ENCODE data around the gene COL12A1. TPM values are rescaled to one million over a fixed set of nuclear protein-coding genes. Genes with fewer than 3 reads are reported as not detected.

The COL12A1 gene
- total and polyA plus RNA-seq, 9 of the 15 experiments (the other 6 are each of a cell fraction or from before 2014, with no cell fraction given): 0.11 TPM; not detected in 8

- Histone ChIP-seq H3K4me3 (no peak overlapping the region), H3K27ac (ENCODE audit: extremely low read depth, low read depth, low read length) (no peak overlapping the region), H3K4me2 (ENCODE audit: insufficient read depth, low read length) (no peak overlapping the region), H3K9ac (ENCODE audit: insufficient read depth in 1 of 2, low read depth in 2 of 2, low read length in 2 of 2) (no peak overlapping the region), H3K9me1 (ENCODE audit: control insufficient read depth, insufficient read depth, low read length) (no peaks in the 10 kb centered on the region), H2AFZ (ENCODE audit: low read depth, low read length) (no peak overlapping the region), H4K20me1 (replicated peaks; ENCODE audit: control insufficient read depth, insufficient read depth, low read length) (no peaks in the 10 kb centered on the region), H3K79me2 (ENCODE audit: control insufficient read depth, insufficient read depth, low read length) (no peaks in the 10 kb centered on the region), H3K27me3 (ENCODE audit: control insufficient read depth in 2 of 2, insufficient read depth in 2 of 2, low read length in 2 of 2) (no peaks in the 10 kb centered on the region), H3K9me3 (replicated peaks; ENCODE audit: control insufficient read depth, insufficient read depth, low read depth, low read length) (no peaks in the 10 kb centered on the region), H3K36me3 (ENCODE audit: control insufficient read depth, insufficient read depth, low read length) (no peaks in the 10 kb centered on the region), H3K4me1 (replicated peaks in 1 of 2; ENCODE audit: control insufficient read depth in 2 of 2, insufficient read depth in 2 of 2, low read length in 2 of 2) (no peaks in the 10 kb centered on the region)
- intact Hi-C loops (cut with micrococcal nuclease): no loop called here
- WGBS (ENCODE audit: insufficient coverage, low coverage, missing lambda C conversion rate): 28% methylated on average over 10 of the region's 10 CpGs
- CTCF ChIA-PET (ENCODE audit: low intra/inter-chr PET ratio): interaction anchor here (0.6 kb wide), 2 partner anchors 296 to 1492 kb away, joined by 3 read pairs; no protein-coding TSS in a partner anchor
- FAIRE-seq (peak; percentile 76), ATAC-seq (peak; percentile 91), DNase-seq (ENCODE audit: extremely low read depth in 1 of 4, low spot score in 3 of 4) (peak; percentile 41 to 57 (median 55))
- no TSS peak for BruUV-seq (replicated peaks)
- POLR2A ChIA-PET: no interaction called here
- in situ Hi-C loops (cut with MboI): no loop called here
- TF ChIP-seq ZNF589 (CRISPR knock-in tag; IDR thresholded peaks at IDR 0.05; ENCODE audit: low read depth): no peak
- TF ChIP-seq TEAD4 (IDR thresholded peaks at IDR 0.05; ENCODE audit: low read length): peak; percentile 22; the same call in 1 of the 2 replicates
- TF ChIP-seq TEAD4 (CRISPR knock-in tag; IDR thresholded peaks at IDR 0.05; ENCODE audit: borderline replicate concordance): no peak
- peak; percentile 58 to 68 for TF ChIP-seq RAD21 (CRISPR knock-in tag; conservative IDR thresholded peaks at IDR 0.05 in 1 of 2, IDR thresholded peaks at IDR 0.05 in 1 of 2)
- TF ChIP-seq ZNF165 (CRISPR knock-in tag; IDR thresholded peaks at IDR 0.05; ENCODE audit: borderline replicate concordance): no peak
- peak; percentile 50 to 68 (median 58); a peak in 5 of 6 replicates for TF ChIP-seq CTCF (IDR thresholded peaks at IDR 0.05 in 2 of 3, conservative IDR thresholded peaks at IDR 0.05 in 1 of 3; ENCODE audit: insufficient read depth in 2 of 3, low read depth in 1 of 3, low read length in 3 of 3)
- TF ChIP-seq FOS (IDR thresholded peaks at IDR 0.05; ENCODE audit: extremely low read depth, insufficient read length): no peak
- TF ChIP-seq CEBPG (CRISPR knock-in tag; IDR thresholded peaks at IDR 0.05): no peak
- TF ChIP-seq CEBPG (tag; conservative IDR thresholded peaks at IDR 0.05 in 1 of 2, IDR thresholded peaks at IDR 0.05 in 1 of 2): peak in 1 of 2 experiments; percentile 41; a peak in 1 of 4 replicates
- 0 out of 2 replicates have a peak, but pooled peaks have one; percentile 13 for TF ChIP-seq SMC3 (conservative IDR thresholded peaks at IDR 0.05; ENCODE audit: insufficient read depth, low read depth, low read length)
- no peak for TF ChIP-seq ADNP (tag; IDR thresholded peaks at IDR 0.05)
- no peak for TF ChIP-seq ZNF764 (CRISPR knock-in tag; IDR thresholded peaks at IDR 0.05; ENCODE audit: low read depth)
- peak; percentile 42; the same call in 1 of the 2 replicates for TF ChIP-seq CEBPB (tag; IDR thresholded peaks at IDR 0.05)
- peak; percentile 2 for TF ChIP-seq MEIS2 (IDR thresholded peaks at IDR 0.05; ENCODE audit: partially characterized antibody)
Observed at GRCh38 chr6:75230484-75231325, 24.9 kb upstream of the COL12A1 start.

All from K562 (cell line).